ENCODE results near the gene COL27A1.

- TF ChIP-seq, protein P1, sequence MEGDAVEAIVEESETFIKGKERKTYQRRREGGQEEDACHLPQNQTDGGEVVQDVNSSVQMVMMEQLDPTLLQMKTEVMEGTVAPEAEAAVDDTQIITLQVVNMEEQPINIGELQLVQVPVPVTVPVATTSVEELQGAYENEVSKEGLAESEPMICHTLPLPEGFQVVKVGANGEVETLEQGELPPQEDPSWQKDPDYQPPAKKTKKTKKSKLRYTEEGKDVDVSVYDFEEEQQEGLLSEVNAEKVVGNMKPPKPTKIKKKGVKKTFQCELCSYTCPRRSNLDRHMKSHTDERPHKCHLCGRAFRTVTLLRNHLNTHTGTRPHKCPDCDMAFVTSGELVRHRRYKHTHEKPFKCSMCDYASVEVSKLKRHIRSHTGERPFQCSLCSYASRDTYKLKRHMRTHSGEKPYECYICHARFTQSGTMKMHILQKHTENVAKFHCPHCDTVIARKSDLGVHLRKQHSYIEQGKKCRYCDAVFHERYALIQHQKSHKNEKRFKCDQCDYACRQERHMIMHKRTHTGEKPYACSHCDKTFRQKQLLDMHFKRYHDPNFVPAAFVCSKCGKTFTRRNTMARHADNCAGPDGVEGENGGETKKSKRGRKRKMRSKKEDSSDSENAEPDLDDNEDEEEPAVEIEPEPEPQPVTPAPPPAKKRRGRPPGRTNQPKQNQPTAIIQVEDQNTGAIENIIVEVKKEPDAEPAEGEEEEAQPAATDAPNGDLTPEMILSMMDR (IDR thresholded peaks at IDR 0.05) = no peak
- TF ChIP-seq POLR2A (IDR thresholded peaks at IDR 0.05) = no peak
Observed at GRCh38 chr9:114170771-114171461, 15.6 kb downstream of the COL27A1 start.
